GM12892 (cell line): Measurements from ENCODE around the gene NFE2L3.

Experiments
- POLR2A ChIP-seq: IDR thresholded peaks from 2 replicates; pipeline ENCODE4 v1.6.1; 2011; ENCODE audit warnings: low read depth, low read length, control low read depth
- POLR2AphosphoS5 ChIP-seq: IDR thresholded peaks from 2 replicates; pipeline ENCODE4 v1.6.1; 2011; ENCODE audit warnings: low read depth, low read length, control low read depth
- TAF1 ChIP-seq: IDR thresholded peaks from 2 replicates; pipeline ENCODE4 v1.6.1; 2011; ENCODE audit warnings: low read depth, mild to moderate bottlenecking, control low read depth, low read length, borderline replicate concordance

- TF ChIP-seq POLR2A: no peak
- no peak for TF ChIP-seq TAF1
- TF ChIP-seq POLR2AphosphoS5: no peak
Measured at GRCh38 chr7:26135076-26135475, 16.9 kb upstream of the NFE2L3 start.
